ENCODE measurements around the gene SHROOM3. TPM values are rescaled to one million over a fixed set of nuclear protein-coding genes. Genes with fewer than 3 reads are reported as not detected.

Gene SHROOM3
- total and polyA plus RNA-seq, 12 donors, result 1.1 to 16.2 (median 8.8) TPM

GRCh38 chr4:76665153-76665552 is 230.1 kb downstream of the SHROOM3 start:
- Histone ChIP-seq H3K9me3 (replicated peaks in 1 of 3) (no peaks in the 10 kb centered on the region), H3K27ac (no peak overlapping the region), H3K27me3 (no peaks in the 10 kb centered on the region), H3K4me1 (replicated peaks in 1 of 2) (no peaks in the 10 kb centered on the region), H3K36me3 (replicated peaks in 1 of 2) (no peaks in the 10 kb centered on the region), H3K4me3 (no peak overlapping the region)
- intact Hi-C loops (cut with DNase I), result no loop called here
- no peak for DNase-seq
- TF ChIP-seq CTCF (IDR thresholded peaks at IDR 0.05), result no peak
- no peak for TF ChIP-seq POLR2A (IDR thresholded peaks at IDR 0.05)

DNA sequence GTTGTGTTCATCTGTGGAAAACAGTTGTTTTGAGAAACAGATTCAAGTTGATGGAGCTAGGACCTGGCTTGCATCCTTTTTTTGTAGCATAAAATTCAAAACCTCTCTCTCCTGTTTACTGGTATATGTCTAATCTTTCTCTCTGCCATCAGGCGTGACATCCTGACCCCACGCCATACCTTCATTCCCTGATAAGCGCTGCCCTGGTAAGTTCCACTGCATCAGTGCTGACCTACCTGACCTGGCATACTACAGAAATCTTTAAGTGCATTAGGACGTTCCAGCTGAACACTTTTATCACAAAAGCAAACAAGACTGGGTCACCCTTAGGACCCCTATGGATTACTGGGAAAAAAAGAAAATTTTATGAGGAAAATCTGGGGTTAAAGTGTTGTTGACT is 230.7 kb downstream of the SHROOM3 start:
- H3K27ac ChIP-seq, result no peak overlapping the region
- intact Hi-C loops (cut with DNase I), result no loop called here
- no peak for DNase-seq

GRCh38 chr4:76666944-76667532 is 232.0 kb downstream of the SHROOM3 start:
- H3K4me3 ChIP-seq, result no peak overlapping the region
- no peaks in the 10 kb centered on the region for H3K36me3 ChIP-seq (replicated peaks in 1 of 2)
- H3K27ac ChIP-seq, result no peak overlapping the region
- H3K4me1 ChIP-seq (replicated peaks in 1 of 2), result no peaks in the 10 kb centered on the region
- 86 to 90% (median 90%) methylated on average over 5 of the region's 5 CpGs for WGBS, 4 donors
- no peaks in the 10 kb centered on the region for H3K9me3 ChIP-seq (replicated peaks in 1 of 3)
- TF ChIP-seq CTCF (IDR thresholded peaks at IDR 0.05), result no peak
- no peak for TF ChIP-seq POLR2A (IDR thresholded peaks at IDR 0.05)
- H3K27me3 ChIP-seq, result no peaks in the 10 kb centered on the region
- intact Hi-C loops (cut with DNase I), result no loop called here
- no peak for DNase-seq

More for the DNA sequence above, 230.7 kb downstream of the SHROOM3 start:
- Histone ChIP-seq H3K36me3 (replicated peaks in 1 of 2) (no peaks in the 10 kb centered on the region), H3K9me3 (replicated peaks in 1 of 3) (no peaks in the 10 kb centered on the region), H3K27me3 (no peaks in the 10 kb centered on the region), H3K4me1 (replicated peaks in 1 of 2) (no peaks in the 10 kb centered on the region), H3K4me3 (no peak overlapping the region)
- TF ChIP-seq POLR2A (IDR thresholded peaks at IDR 0.05), result no peak
- TF ChIP-seq CTCF (IDR thresholded peaks at IDR 0.05), result no peak
- 90 to 94% (median 91%) methylated on average over 4 of the region's 4 CpGs for WGBS, 4 donors

GRCh38 chr4:76670631-76671030 is 235.6 kb downstream of the SHROOM3 start:
- no peak for DNase-seq
- Histone ChIP-seq H3K27ac (no peak overlapping the region), H3K4me3 (no peak overlapping the region), H3K27me3 (no peaks in the 10 kb centered on the region), H3K9me3 (replicated peaks in 1 of 3) (no peaks in the 10 kb centered on the region), H3K4me1 (replicated peaks in 1 of 2) (no peaks in the 10 kb centered on the region), H3K36me3 (replicated peaks in 1 of 2) (no peaks in the 10 kb centered on the region)
- WGBS, 4 donors, result 83 to 96% (median 92%) methylated on average over 2 of the region's 2 CpGs
- TF ChIP-seq POLR2A (IDR thresholded peaks at IDR 0.05) (no peak), CTCF (IDR thresholded peaks at IDR 0.05) (no peak)
- intact Hi-C loops (cut with DNase I), result no loop called here

All from adrenal gland (tissue), 12 donors.